Naive thymus-derived CD4-positive, alpha-beta T cell (primary cell): ENCODE data around the gene COPS4. TPM values are rescaled to one million over a fixed set of nuclear protein-coding genes. Genes with fewer than 3 reads are reported as not detected.
A peak's percentile ranks its signal among the peaks of the same experiment; 100 is the strongest.
"Not testable (repeated sequence)": the region's sequence is repeated elsewhere in the genome, so short reads cannot be mapped to it uniquely, and the experiment has no call there.

Experiments
- ATAC-seq: fragments of 150-1000 bp; cut with Tn5 transposase; 2 replicates; pipeline ENCODE4 v1.10.0; 2021; ENCODE audit warnings: mild to moderate bottlenecking, moderate library complexity
- CTCF ChIA-PET: fragments of 350-600 bp; sonication (Branson Sonifier 250); formaldehyde crosslinking; loops from one replicate; lab custom pipeline; 2021; ENCODE audit warnings: antibody characterized with exemption; lab: Charles Lee
- POLR2A ChIA-PET: fragments of 350-600 bp; sonication (Branson Sonifier 250); formaldehyde crosslinking; loops from one replicate; lab custom pipeline; 2021; ENCODE audit warnings: antibody characterized with exemption, inconsistent platforms; lab: Charles Lee
- DNase-seq, 9 donors: peaks; one replicate each; pipeline versions ENCODE4 v3.0.0 to v3.0.0-alpha.2; 2020 to 2022; ENCODE audit warnings: mixed read lengths in 1 of 9
- H3K27ac ChIP-seq: one replicate; pipeline ENCODE4 v1.7.0; 2013; ENCODE audit warnings: mild to moderate bottlenecking, low read depth, low read length, moderate library complexity
- H3K27me3 ChIP-seq, 2 donors: one replicate each; pipeline ENCODE4 v1.7.0; 2013; ENCODE audit warnings: low read length in 2 of 2, mild to moderate bottlenecking in 2 of 2, moderate library complexity in 2 of 2; ENCODE audit not compliant: control insufficient read depth in 2 of 2, insufficient read depth in 2 of 2
- H3K36me3 ChIP-seq, 3 experiments: 1 replicate in 2 of 3; 2 replicates in 1 of 3; pipeline ENCODE4 v1.7.0; 2013; ENCODE audit warnings: low read length in 3 of 3, mild to moderate bottlenecking in 3 of 3, moderate library complexity in 1 of 3; ENCODE audit not compliant: insufficient read depth in 3 of 3, control insufficient read depth in 2 of 3
- H3K4me1 ChIP-seq, 2 donors: one replicate each; pipeline ENCODE4 v1.7.0; 2013; ENCODE audit warnings: low read length in 2 of 2, mild to moderate bottlenecking in 2 of 2, moderate library complexity in 1 of 2; ENCODE audit not compliant: control insufficient read depth in 2 of 2, insufficient read depth in 2 of 2
- H3K4me3 ChIP-seq: 2 replicates; pipeline ENCODE4 v1.7.0; 2013; ENCODE audit warnings: mild to moderate bottlenecking, low read length
- H3K9me3 ChIP-seq, 3 experiments: 1 replicate in 2 of 3; 2 replicates in 1 of 3; pipeline ENCODE4 v1.7.0; 2013; ENCODE audit warnings: low read length in 3 of 3; ENCODE audit not compliant: control insufficient read depth in 2 of 3
- H3K27ac Mint-ChIP-seq, 9 donors: one replicate each; pipeline ENCODE4 v1.8.0; 2020 to 2022; ENCODE audit warnings: mixed read lengths in 9 of 9, mild to moderate bottlenecking in 8 of 9, moderate library complexity in 5 of 9, inconsistent platforms in 2 of 9
- H3K27me3 Mint-ChIP-seq, 5 donors: one replicate each; pipeline ENCODE4 v1.8.0; 2021 to 2022; ENCODE audit warnings: mixed read lengths in 5 of 5, mild to moderate bottlenecking in 1 of 5
- H3K36me3 Mint-ChIP-seq, 5 donors: one replicate each; pipeline ENCODE4 v1.8.0; 2020 to 2022; ENCODE audit warnings: mixed read lengths in 5 of 5, mild to moderate bottlenecking in 3 of 5, inconsistent platforms in 1 of 5
- H3K4me1 Mint-ChIP-seq, 7 donors: one replicate each; pipeline ENCODE4 v1.8.0; 2020 to 2022; ENCODE audit warnings: mixed read lengths in 7 of 7, mild to moderate bottlenecking in 3 of 7, inconsistent platforms in 1 of 7
- H3K4me3 Mint-ChIP-seq, 10 donors: one replicate each; pipeline ENCODE4 v1.8.0; 2020 to 2022; ENCODE audit warnings: mild to moderate bottlenecking in 10 of 10, mixed read lengths in 10 of 10, moderate library complexity in 6 of 10, inconsistent platforms in 2 of 10
- H3K9me3 Mint-ChIP-seq, 11 donors: one replicate each; pipeline ENCODE4 v1.8.0; 2020 to 2022; ENCODE audit warnings: mixed read lengths in 11 of 11, mild to moderate bottlenecking in 4 of 11, inconsistent platforms in 1 of 11, moderate library complexity in 1 of 11
- intact Hi-C, 2 donors: fragments of 100-400 bp; cut with micrococcal nuclease; formaldehyde crosslinking; loops; one replicate each; pipeline ENCODE4 v1.15.1; 2023
- polyA plus RNA-seq, 2 donors: library from polyadenylated mRNA; unstranded; fragments of 300-500 nt; fragmentation: Illumina TruSeq; gene quantifications; one replicate each; pipeline ENCODE4 v1.2.3, GENCODE V29; 2021
- total RNA-seq, 6 experiments: library from RNA in 5 of 6; stranded (reverse) in 5 of 6; gene quantifications; 1 replicate in 5 of 6; 2 replicates in 1 of 6; pipeline ENCODE4 v1.2.3 and lab custom pipeline; 2021 to 2026

Gene COPS4
- total and polyA plus RNA-seq, 7 experiments from 2014 or later = 23.5 to 59.7 (median 27.9) TPM

DNA sequence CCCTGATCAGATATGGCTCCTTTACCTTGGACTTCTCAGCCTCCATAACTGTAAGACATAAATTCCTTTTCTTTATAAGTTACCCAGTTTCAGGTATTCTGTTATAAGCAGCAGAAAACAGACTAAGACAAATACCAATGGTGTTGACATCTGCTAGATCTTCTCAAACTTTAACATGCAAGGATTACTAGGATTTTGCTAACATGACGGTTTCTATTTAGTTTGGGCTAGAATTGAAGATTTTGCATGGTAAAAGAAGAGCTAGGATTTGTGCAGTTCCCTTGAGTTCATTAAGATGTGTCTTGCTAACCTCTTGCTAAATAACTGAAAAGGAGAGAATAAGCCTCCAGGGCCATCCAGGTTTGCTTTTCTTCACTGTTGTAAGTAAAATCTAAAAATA lies 5.3 kb upstream of the COPS4 start:
- Mint-ChIP-seq H3K4me3 (no peak overlapping the region), H3K27me3 (peaks cover 0 to 26% (median 3%) of the 10 kb centered on the region in 5 donors), H3K36me3 (peaks cover 0 to 5% (median 0%) of the 10 kb centered on the region in 5 donors), H3K9me3 (peaks cover 0 to 17% (median 3%) of the 10 kb centered on the region in 11 donors), H3K27ac (no peak overlapping the region), H3K4me1 (peaks cover 0 to 6% (median 2%) of the 10 kb centered on the region in 7 donors)
- ATAC-seq (no peak), DNase-seq (no peak)
- Histone ChIP-seq H3K36me3 (no peaks in the 10 kb centered on the region), H3K4me3 (no peak overlapping the region), H3K4me1 (no peaks in the 10 kb centered on the region), H3K27me3 (no peaks in the 10 kb centered on the region), H3K27ac (no peak overlapping the region), H3K9me3 (no peaks in the 10 kb centered on the region)
- ChIA-PET CTCF (no interaction called here), POLR2A (no interaction called here)
- intact Hi-C loops = loop anchor here in 1 of 2 donors (10.0 kb wide), 1 partner anchor 745 kb away; no protein-coding TSS in a partner anchor

DNA sequence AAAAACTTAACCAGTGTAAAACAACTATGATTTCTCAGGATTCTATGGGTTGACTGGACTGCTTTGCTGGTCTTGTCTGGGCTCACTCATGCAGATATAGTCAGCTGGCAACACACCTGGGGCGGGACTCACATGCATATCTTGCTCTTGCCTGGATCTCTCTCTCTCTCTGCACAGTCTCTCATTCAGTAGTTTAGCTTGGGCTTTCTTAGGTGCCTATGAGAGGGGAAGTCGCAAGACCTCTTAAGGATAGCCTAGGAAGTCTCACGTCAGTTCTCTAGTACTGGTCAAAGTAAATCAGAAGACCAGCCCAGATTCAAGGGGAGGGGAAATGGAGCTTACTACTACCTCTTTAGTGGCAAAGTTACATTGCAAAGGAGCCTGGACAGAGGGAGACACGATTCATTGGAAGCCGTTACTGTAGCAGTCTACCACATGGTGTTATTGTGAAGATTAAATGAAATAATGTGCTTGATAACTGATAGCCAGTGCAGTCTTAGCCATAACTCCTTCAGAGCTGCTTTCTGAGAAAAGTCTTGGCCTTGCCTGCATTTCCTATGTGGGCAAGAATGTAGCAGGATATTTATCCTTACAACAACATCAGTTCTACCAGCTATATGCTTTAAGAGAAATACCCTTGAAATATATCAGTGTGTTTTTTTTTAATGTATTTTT lies 2.1 kb downstream of the COPS4 start:
- ATAC-seq (no peak), DNase-seq (no peak)
- peaks cover 0 to 2% (median 0%) of the 10 kb centered on the region in 11 donors for H3K9me3 Mint-ChIP-seq
- ChIA-PET POLR2A (interaction anchor here (0.7 to 2.1 kb wide), 6 partner anchors 10 to 1437 kb away, joined by 3 to 7 read pairs (median 4); partner anchors contain the start of gene LIN54), CTCF (interaction anchor here (1.0 to 2.3 kb wide), 3 partner anchors 22 to 247 kb away, joined by 3 to 5 read pairs (median 3); partner anchors contain the start of gene COQ2)
- Histone ChIP-seq H3K36me3 (peaks cover 0 to 4% (median 0%) of the 10 kb centered on the region in 3 experiments), H3K27ac (no peak overlapping the region), H3K4me1 (peaks cover 4 to 23% of the 10 kb centered on the region in 2 donors), H3K9me3 (no peaks in the 10 kb centered on the region), H3K27me3 (no peaks in the 10 kb centered on the region), H3K4me3 (no peak overlapping the region)
- H3K4me1 Mint-ChIP-seq = peaks cover 20 to 55% (median 45%) of the 10 kb centered on the region in 7 donors
- H3K27me3 Mint-ChIP-seq = no peaks in the 10 kb centered on the region
- intact Hi-C loops = loop anchor here in 1 of 2 donors (10.0 kb wide), 1 partner anchor 752 kb away; no protein-coding TSS in a partner anchor
- H3K27ac Mint-ChIP-seq = peak overlapping the region in 3 of 9 donors; percentile 29 to 66 (median 53)
- peaks cover 0 to 13% (median 0%) of the 10 kb centered on the region in 5 donors for H3K36me3 Mint-ChIP-seq
- peak overlapping the region; percentile 38 to 100 (median 80) for H3K4me3 Mint-ChIP-seq

DNA sequence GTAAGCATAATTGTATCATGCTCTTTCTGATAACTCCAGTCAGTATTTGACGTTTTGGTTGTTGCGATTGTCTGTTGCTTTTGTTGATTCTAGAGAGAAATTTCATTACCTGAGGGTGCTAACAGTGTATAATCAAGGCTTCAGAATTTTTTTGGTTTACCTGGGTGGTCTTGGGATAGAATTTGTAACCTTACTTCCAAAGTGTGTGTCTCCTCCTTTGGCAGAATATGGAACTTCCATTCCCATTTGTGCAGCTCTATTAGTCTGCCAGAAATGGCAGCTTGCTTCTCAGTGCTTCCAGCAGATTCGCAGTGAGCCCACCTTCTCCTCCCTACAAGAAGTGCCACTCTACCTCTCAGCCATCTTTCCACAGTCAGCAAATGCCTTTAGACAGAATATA lies 5.3 kb downstream of the COPS4 start:
- DNase-seq (no peak), ATAC-seq (no peak)
- Mint-ChIP-seq H3K36me3 (peaks cover 0 to 13% (median 0%) of the 10 kb centered on the region in 5 donors), H3K9me3 (no peaks in the 10 kb centered on the region), H3K27ac (peak overlapping the region in 3 of 9 donors; percentile 12 to 39 (median 28)), H3K4me3 (peak overlapping the region in 1 of 10 donors; percentile 29), H3K4me1 (peaks cover 21 to 59% (median 48%) of the 10 kb centered on the region in 7 donors), H3K27me3 (no peaks in the 10 kb centered on the region)
- H3K9me3 ChIP-seq = no peaks in the 10 kb centered on the region
- ChIA-PET CTCF (interaction anchor here (1.4 kb wide), 1 partner anchor 27 kb away, joined by 3 read pairs; no protein-coding TSS in a partner anchor), POLR2A (interaction anchor here (1.4 kb wide), 1 partner anchor 27 kb away, joined by 3 read pairs; no protein-coding TSS in a partner anchor)
- peaks cover 8 to 27% of the 10 kb centered on the region in 2 donors for H3K4me1 ChIP-seq
- no peaks in the 10 kb centered on the region for H3K27me3 ChIP-seq
- peaks cover 0 to 1% (median 0%) of the 10 kb centered on the region in 3 experiments for H3K36me3 ChIP-seq
- no peak overlapping the region for H3K4me3 ChIP-seq
- intact Hi-C loops = no loop called here
- H3K27ac ChIP-seq = no peak overlapping the region

DNA sequence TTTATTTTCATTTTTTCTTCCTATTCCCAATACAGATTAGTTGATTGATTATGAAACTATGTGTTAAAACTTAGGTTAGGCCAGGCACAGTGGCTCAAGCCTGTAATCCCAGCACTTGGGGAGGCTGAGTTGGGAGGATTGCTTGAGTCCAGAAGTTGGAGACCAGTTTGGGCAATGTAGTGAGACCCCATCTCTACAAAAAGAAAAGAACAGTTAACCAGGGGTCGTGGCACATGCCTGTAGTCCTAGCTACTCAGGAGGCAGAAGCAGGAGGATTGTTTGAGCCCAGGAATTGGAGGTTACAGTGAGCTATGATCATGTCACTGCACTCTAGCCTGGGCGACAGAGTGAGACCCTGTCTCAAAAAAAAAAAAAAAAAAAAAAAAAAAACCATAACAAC lies 8.2 kb downstream of the COPS4 start:
- H3K27me3 ChIP-seq, H3K27me3 Mint-ChIP-seq, H3K36me3 ChIP-seq, intact Hi-C loops, H3K4me1 ChIP-seq, H3K9me3 Mint-ChIP-seq, H3K4me3 ChIP-seq, H3K27ac ChIP-seq, ATAC-seq, DNase-seq, H3K9me3 ChIP-seq, POLR2A ChIA-PET, H3K4me3 Mint-ChIP-seq, CTCF ChIA-PET: not testable (repeated sequence)
- peak overlapping the region in 1 of 9 donors; percentile 31 for H3K27ac Mint-ChIP-seq
- H3K36me3 Mint-ChIP-seq = peaks cover 0 to 17% (median 0%) of the 10 kb centered on the region in 5 donors
- peaks cover 11 to 42% (median 36%) of the 10 kb centered on the region in 7 donors for H3K4me1 Mint-ChIP-seq

DNA sequence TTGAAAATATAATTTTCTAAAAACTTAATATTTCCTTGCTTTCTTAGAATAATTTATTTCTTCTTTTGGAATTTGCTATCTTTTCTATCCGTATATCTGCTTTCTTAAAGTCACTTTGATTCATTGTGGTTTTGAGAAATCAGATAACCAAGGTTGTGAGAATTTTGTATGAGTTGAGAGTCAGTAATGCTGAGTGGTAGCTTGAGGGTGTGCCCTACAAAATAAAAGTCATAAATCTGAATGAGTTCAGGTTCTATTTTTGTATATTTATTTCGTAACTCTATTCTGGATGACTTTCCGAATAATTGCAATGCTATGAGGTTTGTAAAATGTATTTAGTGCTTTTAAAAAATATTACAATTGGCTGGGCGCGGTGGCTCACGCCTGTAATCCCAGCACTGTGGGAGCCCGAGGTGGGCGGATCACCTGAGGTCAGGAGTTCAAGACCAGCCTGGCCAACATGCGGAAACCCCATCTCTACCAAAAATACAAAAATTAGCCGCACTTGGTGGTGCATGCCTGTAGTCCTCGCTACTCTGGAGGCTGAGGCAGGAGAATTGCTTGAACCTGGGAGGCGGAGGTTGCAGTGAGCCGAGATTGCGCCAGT lies 8.9 kb downstream of the COPS4 start:
- POLR2A ChIA-PET = no interaction called here
- Mint-ChIP-seq H3K4me1 (peaks cover 9 to 41% (median 32%) of the 10 kb centered on the region in 7 donors), H3K36me3 (peaks cover 0 to 19% (median 1%) of the 10 kb centered on the region in 5 donors), H3K4me3 (no peak overlapping the region), H3K27me3 (no peaks in the 10 kb centered on the region), H3K27ac (no peak overlapping the region), H3K9me3 (no peaks in the 10 kb centered on the region)
- Histone ChIP-seq H3K27ac (no peak overlapping the region), H3K36me3 (no peaks in the 10 kb centered on the region), H3K4me3 (no peak overlapping the region), H3K9me3 (no peaks in the 10 kb centered on the region), H3K4me1 (peaks cover 4 to 8% of the 10 kb centered on the region in 2 donors), H3K27me3 (no peaks in the 10 kb centered on the region)
- ATAC-seq = no peak
- intact Hi-C loops = no loop called here
- no peak for DNase-seq
- CTCF ChIA-PET = no interaction called here

DNA sequence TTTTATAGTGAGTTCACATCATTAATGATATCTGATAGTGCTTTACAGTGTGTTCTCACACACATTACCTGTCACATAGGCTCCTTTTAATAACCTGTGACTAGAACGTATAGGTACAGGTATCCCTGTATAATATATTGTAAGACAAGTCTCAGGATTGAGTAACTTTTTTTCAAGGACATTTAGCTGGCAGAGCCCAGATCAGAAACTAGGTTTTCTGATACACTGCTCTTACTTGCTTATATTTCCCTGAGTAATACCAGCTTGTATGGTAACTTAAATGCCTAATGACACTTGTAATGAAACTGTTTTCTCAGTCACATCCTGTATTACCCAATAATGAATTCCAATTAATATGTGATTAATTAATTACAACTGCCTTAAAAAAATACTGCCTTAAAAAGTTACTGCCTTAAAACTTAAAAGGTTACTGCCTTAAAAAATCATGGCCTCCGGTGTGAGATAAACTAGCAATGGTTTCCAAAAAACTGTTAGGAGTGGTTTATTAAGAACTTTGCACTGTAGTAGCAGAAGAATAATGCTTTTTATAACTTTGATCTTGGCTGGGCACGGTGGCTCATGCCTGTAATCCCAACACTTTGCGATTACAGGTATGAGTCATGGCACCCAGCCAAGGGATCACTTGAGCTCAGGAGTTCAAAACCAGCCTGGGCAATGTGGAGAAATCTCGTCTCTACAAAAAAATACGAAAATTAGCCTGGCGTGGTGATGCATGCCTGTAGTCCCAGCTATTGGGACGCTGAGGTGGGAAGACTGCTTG lies 11.9 kb downstream of the COPS4 start:
- Mint-ChIP-seq H3K36me3 (peaks cover 5 to 31% (median 21%) of the 10 kb centered on the region in 5 donors), H3K27me3 (no peaks in the 10 kb centered on the region), H3K4me3 (no peak overlapping the region), H3K9me3 (no peaks in the 10 kb centered on the region), H3K4me1 (peaks cover 4 to 23% (median 18%) of the 10 kb centered on the region in 7 donors), H3K27ac (no peak overlapping the region)
- ChIA-PET POLR2A (interaction anchor here (0.7 to 1.3 kb wide), 2 partner anchors 10 to 237 kb away, joined by 3 to 4 read pairs; no protein-coding TSS in a partner anchor), CTCF (interaction anchor here (0.6 to 1.3 kb wide), 2 partner anchors 27 to 206 kb away, joined by 3 to 7 read pairs; no protein-coding TSS in a partner anchor)
- intact Hi-C loops = no loop called here
- ATAC-seq (no peak), DNase-seq (no peak)
- Histone ChIP-seq H3K4me1 (peaks cover 4 to 5% of the 10 kb centered on the region in 2 donors), H3K4me3 (no peak overlapping the region), H3K36me3 (peaks cover 0 to 20% (median 0%) of the 10 kb centered on the region in 3 experiments), H3K9me3 (no peaks in the 10 kb centered on the region), H3K27me3 (no peaks in the 10 kb centered on the region), H3K27ac (no peak overlapping the region)
